Neural progenitor cell (in vitro differentiated cells): Measurements from ENCODE around the gene MAST3. TPM values are rescaled to one million over a fixed set of nuclear protein-coding genes. Genes with fewer than 3 reads are reported as not detected.

Experiments
- DNase-seq: peaks from one replicate; pipeline ENCODE4 v3.0.0-alpha.2; 2016; ENCODE audit warnings: low spot score
- H2AFZ ChIP-seq: fragments of 200-600 bp; sonication (generic); replicated peaks from 2 replicates; pipeline ENCODE4 v1.6.1; 2016; ENCODE audit warnings: antibody characterized with exemption
- H3F3A ChIP-seq: fragments of 200-600 bp; sonication (generic); 2 replicates; pipeline ENCODE4 v1.6.1; 2016; ENCODE audit warnings: antibody characterized with exemption, low read depth
- H3K27ac ChIP-seq: fragments of 200-600 bp; sonication (generic); 2 replicates; pipeline ENCODE4 v1.5.1; 2016; ENCODE audit warnings: mild to moderate bottlenecking
- H3K27me3 ChIP-seq: fragments of 200-600 bp; sonication (generic); 2 replicates; pipeline ENCODE4 v1.6.1; 2016; ENCODE audit warnings: mild to moderate bottlenecking, moderate library complexity
- H3K36me3 ChIP-seq: fragments of 200-600 bp; sonication (generic); 2 replicates; pipeline ENCODE4 v1.5.1; 2016
- H3K4me1 ChIP-seq: fragments of 200-600 bp; sonication (generic); 2 replicates; pipeline ENCODE4 v1.6.1; 2016; ENCODE audit warnings: mixed run types
- H3K4me2 ChIP-seq: fragments of 200-600 bp; sonication (generic); 2 replicates; pipeline ENCODE4 v1.6.1; 2016
- H3K4me3 ChIP-seq: fragments of 200-600 bp; sonication (generic); 2 replicates; pipeline ENCODE4 v1.5.1; 2016
- H3K79me2 ChIP-seq: fragments of 200-600 bp; sonication (generic); 2 replicates; pipeline ENCODE4 v1.6.1; 2016; ENCODE audit warnings: low read depth
- H3K9ac ChIP-seq: fragments of 200-600 bp; sonication (generic); 2 replicates; pipeline ENCODE4 v1.6.1; 2016
- H3K9me3 ChIP-seq: fragments of 200-600 bp; sonication (generic); 2 replicates; pipeline ENCODE4 v1.5.1; 2016; ENCODE audit warnings: low read depth
- H4K20me1 ChIP-seq: fragments of 200-600 bp; sonication (generic); 2 replicates; pipeline ENCODE4 v1.6.1; 2016; ENCODE audit warnings: low read depth
- H3K27ac Mint-ChIP-seq: 3 replicates; pipeline ENCODE4 v1.8.0; 2021; ENCODE audit warnings: mixed read lengths
- H3K27me3 Mint-ChIP-seq: 2 replicates; pipeline ENCODE4 v1.8.0; 2022; ENCODE audit warnings: low read depth, mild to moderate bottlenecking, inconsistent platforms, moderate library complexity, mixed read lengths; ENCODE audit not compliant: insufficient read depth
- H3K36me3 Mint-ChIP-seq: 3 replicates; pipeline ENCODE4 v1.8.0; 2021; ENCODE audit warnings: mixed read lengths
- H3K4me1 Mint-ChIP-seq: 3 replicates; pipeline ENCODE4 v1.8.0; 2021; ENCODE audit warnings: mixed read lengths
- H3K4me3 Mint-ChIP-seq: 3 replicates; pipeline ENCODE4 v1.8.0; 2021; ENCODE audit warnings: mild to moderate bottlenecking, moderate library complexity, mixed read lengths
- H3K9me3 Mint-ChIP-seq: 3 replicates; pipeline ENCODE4 v1.8.0; 2020; ENCODE audit warnings: mixed read lengths
- EZH2 ChIP-seq: fragments of 200-600 bp; sonication (generic); IDR thresholded peaks from 2 replicates; pipeline ENCODE4 v1.6.1; 2017; ENCODE audit warnings: antibody characterized with exemption, mild to moderate bottlenecking, moderate library complexity
- EZH2phosphoT487 ChIP-seq: fragments of 200-600 bp; sonication (generic); IDR thresholded peaks from 2 replicates; pipeline ENCODE4 v1.6.1; 2017; ENCODE audit warnings: antibody characterized with exemption
- total RNA-seq: library from RNA; depleted of rRNA; stranded (reverse); fragments of >200 nt; gene quantifications from 2 replicates; pipeline ENCODE4 v1.2.3, GENCODE V29; 2015; ENCODE audit warnings: low replicate concordance
- TF ChIP-seq, protein P1 (sequence below): fragments of 200-600 bp; sonication (generic); IDR thresholded peaks from 2 replicates; pipeline ENCODE4 v1.5.1; 2017; ENCODE audit warnings: antibody characterized with exemption, mild to moderate bottlenecking

MAST3 gene
- total RNA-seq, 1 donor from 2014 or later = 2.1 TPM

DNA sequence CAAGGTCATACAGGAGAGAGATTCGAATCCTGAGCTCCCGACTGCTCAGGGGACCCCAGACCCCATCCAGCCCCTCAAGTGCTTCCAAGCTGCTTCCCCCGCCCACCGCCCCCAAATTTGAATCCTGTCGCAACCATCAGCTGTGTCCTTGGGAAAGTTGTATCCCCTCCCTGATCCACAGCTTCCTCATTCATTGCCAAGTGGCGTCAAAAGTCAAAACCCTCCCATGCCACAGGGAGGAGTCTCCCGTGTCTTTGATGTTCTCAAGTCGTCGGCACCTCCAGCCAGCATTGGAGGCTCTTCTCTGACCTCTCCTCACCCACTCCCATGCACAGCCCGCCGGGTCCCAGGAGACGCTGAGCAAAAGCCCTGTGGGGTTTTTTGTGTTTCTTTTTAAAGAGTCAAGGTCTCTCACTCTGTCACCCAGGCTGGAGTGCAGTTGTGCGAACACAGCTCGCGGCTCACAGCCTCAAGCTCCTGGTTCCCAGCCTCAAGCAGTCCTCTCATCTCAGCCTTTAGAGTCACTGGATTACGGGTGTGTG, 73.2 kb downstream of the MAST3 start:
- Mint-ChIP-seq H3K36me3 (peaks cover 6% of the 10 kb centered on the region), H3K4me3 (no peak overlapping the region), H3K9me3 (peaks cover 2% of the 10 kb centered on the region), H3K4me1 (peaks cover 5% of the 10 kb centered on the region), H3K27me3 (peaks cover 22% of the 10 kb centered on the region), H3K27ac (no peak overlapping the region)
- H3K79me2 ChIP-seq = no peaks in the 10 kb centered on the region
- H3K27ac ChIP-seq = no peak overlapping the region
- no peak overlapping the region for H3K9ac ChIP-seq
- no peak overlapping the region for H2AFZ ChIP-seq
- H3K27me3 ChIP-seq = peaks cover 29% of the 10 kb centered on the region
- no peak for TF ChIP-seq EZH2
- TF ChIP-seq, protein P1, sequence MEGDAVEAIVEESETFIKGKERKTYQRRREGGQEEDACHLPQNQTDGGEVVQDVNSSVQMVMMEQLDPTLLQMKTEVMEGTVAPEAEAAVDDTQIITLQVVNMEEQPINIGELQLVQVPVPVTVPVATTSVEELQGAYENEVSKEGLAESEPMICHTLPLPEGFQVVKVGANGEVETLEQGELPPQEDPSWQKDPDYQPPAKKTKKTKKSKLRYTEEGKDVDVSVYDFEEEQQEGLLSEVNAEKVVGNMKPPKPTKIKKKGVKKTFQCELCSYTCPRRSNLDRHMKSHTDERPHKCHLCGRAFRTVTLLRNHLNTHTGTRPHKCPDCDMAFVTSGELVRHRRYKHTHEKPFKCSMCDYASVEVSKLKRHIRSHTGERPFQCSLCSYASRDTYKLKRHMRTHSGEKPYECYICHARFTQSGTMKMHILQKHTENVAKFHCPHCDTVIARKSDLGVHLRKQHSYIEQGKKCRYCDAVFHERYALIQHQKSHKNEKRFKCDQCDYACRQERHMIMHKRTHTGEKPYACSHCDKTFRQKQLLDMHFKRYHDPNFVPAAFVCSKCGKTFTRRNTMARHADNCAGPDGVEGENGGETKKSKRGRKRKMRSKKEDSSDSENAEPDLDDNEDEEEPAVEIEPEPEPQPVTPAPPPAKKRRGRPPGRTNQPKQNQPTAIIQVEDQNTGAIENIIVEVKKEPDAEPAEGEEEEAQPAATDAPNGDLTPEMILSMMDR = no peak
- no peak for TF ChIP-seq EZH2phosphoT487
- no peaks in the 10 kb centered on the region for H3K4me1 ChIP-seq
- no peaks in the 10 kb centered on the region for H3K9me3 ChIP-seq
- H4K20me1 ChIP-seq = no peaks in the 10 kb centered on the region
- H3K4me3 ChIP-seq = no peak overlapping the region
- H3F3A ChIP-seq = peaks cover 17% of the 10 kb centered on the region
- DNase-seq = no peak
- H3K4me2 ChIP-seq = no peak overlapping the region
- H3K36me3 ChIP-seq = no peaks in the 10 kb centered on the region

DNA sequence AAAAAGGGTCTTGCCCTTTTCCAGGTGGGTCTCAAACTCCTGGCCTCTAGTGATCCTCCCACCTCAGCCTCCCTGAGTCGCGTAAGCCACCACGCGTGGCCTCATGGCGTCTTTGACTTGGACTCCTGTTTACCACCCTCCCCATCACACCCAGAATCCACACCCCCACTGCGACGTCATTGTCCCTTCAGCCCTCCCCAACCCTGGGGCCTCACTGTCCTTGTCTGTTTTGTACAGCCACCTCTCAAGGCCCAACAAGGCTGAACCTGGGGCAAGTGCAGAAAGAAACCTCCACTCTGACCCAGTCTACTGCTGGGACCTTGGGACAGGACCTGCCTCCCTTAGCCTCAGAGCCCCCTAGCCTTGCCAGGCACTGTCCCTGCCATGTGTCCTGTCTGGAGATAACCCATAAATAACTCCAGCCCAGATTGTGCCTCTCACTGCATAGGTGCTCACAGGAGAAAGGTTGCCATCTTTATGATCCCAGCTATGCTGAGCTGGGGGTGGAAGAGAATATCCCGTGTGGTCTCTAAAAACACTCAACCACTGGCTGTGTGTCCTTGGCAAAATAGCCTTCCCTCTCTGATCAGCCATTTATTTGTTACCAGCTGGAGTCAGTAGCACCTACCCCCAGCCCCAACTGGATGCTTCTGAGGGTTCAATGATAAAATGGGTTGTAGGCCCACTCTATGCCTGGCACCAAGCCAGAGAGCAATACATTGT, 74.2 kb downstream of the MAST3 start:
- H3K4me3 ChIP-seq = no peak overlapping the region
- no peak overlapping the region for H3K27ac ChIP-seq
- no peak overlapping the region for H3K4me2 ChIP-seq
- Mint-ChIP-seq H3K36me3 (peaks cover 3% of the 10 kb centered on the region), H3K9me3 (peaks cover 2% of the 10 kb centered on the region), H3K4me3 (no peak overlapping the region), H3K27ac (peak overlapping the region; percentile 25), H3K4me1 (peaks cover 5% of the 10 kb centered on the region), H3K27me3 (peaks cover 25% of the 10 kb centered on the region)
- H2AFZ ChIP-seq = no peak overlapping the region
- H3K27me3 ChIP-seq = peaks cover 30% of the 10 kb centered on the region
- no peaks in the 10 kb centered on the region for H3K36me3 ChIP-seq
- H4K20me1 ChIP-seq = no peaks in the 10 kb centered on the region
- peaks cover 17% of the 10 kb centered on the region for H3F3A ChIP-seq
- H3K9ac ChIP-seq = no peak overlapping the region
- no peak for TF ChIP-seq EZH2phosphoT487
- TF ChIP-seq, protein P1 = no peak
- TF ChIP-seq EZH2 = no peak
- H3K4me1 ChIP-seq = no peaks in the 10 kb centered on the region
- no peaks in the 10 kb centered on the region for H3K79me2 ChIP-seq
- H3K9me3 ChIP-seq = no peaks in the 10 kb centered on the region
- no peak for DNase-seq

DNA sequence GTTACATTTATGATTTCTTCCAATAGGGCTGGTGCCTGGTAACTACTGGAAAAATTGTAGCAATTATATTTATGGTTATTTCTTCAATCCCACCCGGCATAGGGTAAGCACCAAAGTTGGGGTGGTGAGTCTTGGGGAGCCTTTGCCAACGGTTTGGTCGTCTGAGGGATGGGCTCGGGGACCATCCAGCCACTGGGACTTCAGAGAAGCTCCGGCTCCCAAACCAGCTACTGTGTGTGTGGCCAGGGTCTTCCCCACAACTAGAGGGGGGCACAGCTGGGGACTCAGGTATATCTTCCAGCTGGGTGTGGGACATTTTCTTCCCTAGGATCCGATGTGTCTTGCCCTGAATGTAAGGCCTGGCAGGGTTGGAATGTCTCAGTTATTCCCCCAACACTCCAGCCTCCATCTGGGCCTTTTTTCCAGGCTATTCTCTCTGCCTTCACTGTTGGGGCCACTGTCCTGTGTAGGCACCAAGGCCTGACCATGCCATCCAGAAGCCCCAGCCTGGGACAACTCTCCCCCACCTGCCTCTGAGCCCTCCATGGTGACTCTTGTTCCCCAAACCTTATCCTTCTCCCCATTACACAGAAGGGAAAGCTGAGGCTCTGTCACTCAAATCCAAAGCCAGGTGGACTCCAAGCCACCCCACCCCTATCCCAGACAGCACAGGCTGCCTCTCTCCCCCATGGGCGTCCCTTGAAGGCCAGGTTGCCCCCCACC, 74.9 kb downstream of the MAST3 start:
- Histone ChIP-seq H3K9ac (no peak overlapping the region), H3K27ac (no peak overlapping the region), H3K4me1 (no peaks in the 10 kb centered on the region), H3K79me2 (no peaks in the 10 kb centered on the region), H3K4me3 (no peak overlapping the region), H3K4me2 (no peak overlapping the region), H2AFZ (no peak overlapping the region), H4K20me1 (no peaks in the 10 kb centered on the region), H3F3A (peaks cover 17% of the 10 kb centered on the region), H3K27me3 (peaks cover 30% of the 10 kb centered on the region), H3K36me3 (no peaks in the 10 kb centered on the region), H3K9me3 (no peaks in the 10 kb centered on the region)
- Mint-ChIP-seq H3K27me3 (peaks cover 29% of the 10 kb centered on the region), H3K4me1 (peaks cover 5% of the 10 kb centered on the region), H3K4me3 (peak overlapping the region; percentile 38), H3K27ac (no peak overlapping the region), H3K9me3 (peaks cover 2% of the 10 kb centered on the region), H3K36me3 (peaks cover 3% of the 10 kb centered on the region)
- DNase-seq = no peak
- TF ChIP-seq EZH2phosphoT487 = no peak
- TF ChIP-seq EZH2 = no peak
- TF ChIP-seq, protein P1 = no peak
